Neuronal stem cell (in vitro differentiated cells): ENCODE data around the gene COG3.

Experiments used
- DNase-seq: peaks from one replicate; pipeline ENCODE4 v3.0.0-alpha.2; 2013; ENCODE audit warnings: low spot score
- H2AFZ ChIP-seq: one replicate; pipeline ENCODE4 v1.6.1; 2013; ENCODE audit warnings: mild to moderate bottlenecking, low read length, inconsistent platforms
- H2AK5ac ChIP-seq: 2 replicates; pipeline ENCODE4 v1.6.1; 2013; ENCODE audit warnings: low read depth, mild to moderate bottlenecking, inconsistent platforms, low read length, moderate library complexity, mixed read lengths
- H2BK120ac ChIP-seq: 2 replicates; pipeline ENCODE4 v1.6.1; 2013; ENCODE audit warnings: low read depth, mild to moderate bottlenecking, inconsistent platforms, low read length, moderate library complexity, mixed read lengths
- H2BK12ac ChIP-seq: one replicate; pipeline ENCODE4 v1.6.1; 2013; ENCODE audit warnings: low read length, inconsistent platforms
- H2BK15ac ChIP-seq: 2 replicates; pipeline ENCODE4 v1.6.1; 2013; ENCODE audit warnings: mild to moderate bottlenecking, low read length, inconsistent platforms, mixed read lengths
- H2BK5ac ChIP-seq: one replicate; pipeline ENCODE4 v1.6.1; 2013; ENCODE audit warnings: inconsistent platforms, mild to moderate bottlenecking, low read length, moderate library complexity
- H3K14ac ChIP-seq: one replicate; pipeline ENCODE4 v1.6.1; 2013; ENCODE audit warnings: low read length, inconsistent platforms
- H3K18ac ChIP-seq: 2 replicates; pipeline ENCODE4 v1.6.1; 2013; ENCODE audit warnings: low read length, inconsistent platforms
- H3K23ac ChIP-seq: 2 replicates; pipeline ENCODE4 v1.6.1; 2013; ENCODE audit warnings: low read depth, mild to moderate bottlenecking, mixed read lengths, low read length, inconsistent platforms; ENCODE audit not compliant: poor library complexity
- H3K27ac ChIP-seq: replicated peaks from 3 replicates; pipeline ENCODE4 v1.5.1; 2013; ENCODE audit warnings: low read length, inconsistent platforms
- H3K27me3 ChIP-seq, 3 experiments: 2 replicates each; pipeline ENCODE4 v1.6.1; 2013; ENCODE audit warnings: low read length in 3 of 3, mild to moderate bottlenecking in 2 of 3, inconsistent platforms in 1 of 3, low read depth in 1 of 3, mixed read lengths in 1 of 3, moderate library complexity in 1 of 3; ENCODE audit not compliant: control insufficient read depth in 3 of 3, insufficient read depth in 3 of 3
- H3K36me3 ChIP-seq, 2 donors: replicated peaks in 1 of 2; 2 replicates each; pipeline ENCODE4 v1.6.1; 2013; ENCODE audit warnings: low read length in 2 of 2; ENCODE audit not compliant: control insufficient read depth in 2 of 2, insufficient read depth in 2 of 2
- H3K4ac ChIP-seq: 2 replicates; pipeline ENCODE4 v1.6.1; 2013; ENCODE audit warnings: inconsistent platforms, mild to moderate bottlenecking, low read length, moderate library complexity
- H3K4me1 ChIP-seq, 2 donors: 1 replicate in 1 of 2; 2 replicates in 1 of 2; pipeline ENCODE4 v1.6.1; 2013; ENCODE audit warnings: low read length in 2 of 2, low read depth in 1 of 2; ENCODE audit not compliant: control insufficient read depth in 2 of 2, insufficient read depth in 1 of 2
- H3K4me2 ChIP-seq: one replicate; pipeline ENCODE4 v1.6.1; 2013; ENCODE audit warnings: mild to moderate bottlenecking, low read length, inconsistent platforms; ENCODE audit not compliant: insufficient read depth, poor library complexity, severe bottlenecking
- H3K4me3 ChIP-seq, 2 donors: 2 replicates each; pipeline ENCODE4 v1.5.1; 2013; ENCODE audit warnings: low read length in 2 of 2, mild to moderate bottlenecking in 2 of 2, inconsistent platforms in 1 of 2, moderate library complexity in 1 of 2
- H3K79me1 ChIP-seq: one replicate; pipeline ENCODE4 v1.6.1; 2013; ENCODE audit warnings: low read depth, mild to moderate bottlenecking, inconsistent platforms, low read length, moderate library complexity
- H3K9ac ChIP-seq: one replicate; pipeline ENCODE4 v1.6.1; 2013; ENCODE audit warnings: mild to moderate bottlenecking, low read depth, low read length, inconsistent platforms; ENCODE audit not compliant: poor library complexity
- H3K9me3 ChIP-seq, 2 donors: replicated peaks in 1 of 2; 2 replicates each; pipeline versions ENCODE3 to v1.6.1; 2013; ENCODE audit warnings: low read length in 2 of 2, mild to moderate bottlenecking in 2 of 2, inconsistent platforms in 1 of 2, low read depth in 1 of 2, mixed read lengths in 1 of 2, moderate library complexity in 1 of 2; ENCODE audit not compliant: control insufficient read depth in 2 of 2, insufficient read depth in 1 of 2
- H4K8ac ChIP-seq: one replicate; pipeline ENCODE4 v1.6.1; 2013; ENCODE audit warnings: low read depth, mild to moderate bottlenecking, inconsistent platforms, low read length, moderate library complexity
- H4K91ac ChIP-seq: one replicate; pipeline ENCODE4 v1.6.1; 2013; ENCODE audit warnings: low read length, low read depth, mild to moderate bottlenecking, inconsistent platforms; ENCODE audit not compliant: poor library complexity
- WGBS, 2 donors: extraction: QIAGEN DNeasy Blood & Tissue Kit; methylation state at CpG; one replicate each; pipeline ENCODE4 v1.1.7; 2013; ENCODE audit warnings: missing lambda C conversion rate in 2 of 2, mixed read lengths in 1 of 2; ENCODE audit not compliant: insufficient read length in 2 of 2, insufficient replicate concordance in 1 of 2; ENCODE audit errors: extremely low coverage in 2 of 2; 5-methylcytosine and 5-hydroxymethylcytosine counted together

Gene COG3

DNA sequence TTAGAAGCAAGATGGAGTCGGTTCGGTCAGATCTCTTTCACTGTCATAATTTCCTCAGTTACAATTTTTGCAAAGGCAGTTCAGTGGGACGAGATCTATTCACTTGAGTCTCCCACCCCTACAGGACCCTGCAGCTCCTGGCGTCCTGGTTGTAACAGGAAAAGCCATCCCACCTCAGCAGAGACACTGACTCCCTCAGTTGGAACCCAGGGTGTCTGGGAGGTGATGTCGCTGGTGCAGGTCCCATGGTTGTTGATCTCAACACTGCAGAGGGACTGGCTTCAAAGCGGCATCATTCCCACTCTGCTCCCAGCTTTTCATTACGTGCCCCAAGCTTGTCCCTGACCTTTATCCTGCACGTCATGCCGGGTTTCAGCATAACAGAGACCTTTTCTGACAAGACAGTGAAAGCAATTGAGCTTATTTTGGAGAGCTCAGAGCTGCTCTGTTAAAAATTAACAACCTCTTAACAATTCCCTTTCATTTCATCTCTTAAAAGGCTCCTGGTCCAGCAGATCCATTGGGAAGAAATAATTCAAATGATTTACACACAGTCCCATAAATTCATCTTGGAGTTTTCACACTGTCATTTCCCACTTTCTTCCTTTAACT, 17.6 kb upstream of the COG3 start:
- Histone ChIP-seq H2AFZ (peak overlapping the region; percentile 45), H2AK5ac (no peak overlapping the region), H2BK120ac (no peak overlapping the region), H3K23ac (no peak overlapping the region), H3K79me1 (no peaks in the 10 kb centered on the region), H3K9me3 (no peaks in the 10 kb centered on the region), H3K27me3 (peaks cover 0 to 17% (median 0%) of the 10 kb centered on the region in 3 experiments), H2BK15ac (no peak overlapping the region), H3K36me3 (no peaks in the 10 kb centered on the region), H3K27ac (no peak overlapping the region), H4K8ac (no peak overlapping the region), H3K4ac (no peak overlapping the region), H3K4me3 (no peak overlapping the region), H3K14ac (no peak overlapping the region), H3K18ac (no peak overlapping the region), H4K91ac (no peak overlapping the region), H3K4me2 (no peak overlapping the region), H2BK12ac (no peak overlapping the region), H3K9ac (no peak overlapping the region), H2BK5ac (no peak overlapping the region), H3K4me1 (peaks cover 0 to 3% of the 10 kb centered on the region in 2 donors)
- WGBS, 2 donors, result no CpG with 5 or more reads among the region's 9 CpGs
- DNase-seq, result no peak

DNA sequence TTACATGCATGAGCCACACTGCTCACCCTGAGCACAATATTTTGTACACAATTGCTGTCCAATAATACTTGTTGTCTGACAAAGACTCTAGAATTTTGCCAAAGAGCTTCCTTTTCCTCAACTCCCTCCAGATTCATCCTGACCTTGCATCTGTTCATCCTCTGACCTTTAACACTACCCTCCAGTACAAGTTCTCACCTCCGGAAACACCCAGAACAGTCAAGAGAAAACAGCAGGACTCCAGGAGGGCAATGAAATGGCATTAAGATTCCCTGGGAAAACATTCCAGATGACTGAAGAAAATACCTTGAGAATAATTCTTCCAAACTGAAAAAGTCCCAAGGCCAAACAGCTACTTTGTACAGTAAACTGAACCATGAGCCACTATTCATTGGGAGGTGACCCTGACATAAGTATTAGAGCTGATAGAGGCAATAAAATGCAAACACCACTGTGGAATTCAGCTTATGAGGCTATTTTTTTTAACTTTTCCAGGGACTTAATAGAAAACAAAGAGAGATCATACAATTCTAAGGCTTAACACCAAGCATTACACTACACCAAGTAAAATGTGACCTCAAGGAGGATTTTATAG, 15.7 kb upstream of the COG3 start:
- H2BK5ac ChIP-seq, result no peak overlapping the region
- no peaks in the 10 kb centered on the region for H3K36me3 ChIP-seq
- H3K9ac ChIP-seq, result no peak overlapping the region
- no peak overlapping the region for H2AK5ac ChIP-seq
- peak overlapping the region; percentile 11 for H3K4me2 ChIP-seq
- WGBS, 2 donors, result no CpG with 5 or more reads among the region's 1 CpG
- H2BK12ac ChIP-seq, result no peak overlapping the region
- H4K8ac ChIP-seq, result no peak overlapping the region
- no peak overlapping the region for H3K27ac ChIP-seq
- H3K14ac ChIP-seq, result no peak overlapping the region
- no peak overlapping the region for H2BK15ac ChIP-seq
- H3K9me3 ChIP-seq, result no peaks in the 10 kb centered on the region
- no peak for DNase-seq
- H3K4me1 ChIP-seq, result peaks cover 0 to 3% of the 10 kb centered on the region in 2 donors
- no peak overlapping the region for H3K18ac ChIP-seq
- no peak overlapping the region for H2AFZ ChIP-seq
- H3K79me1 ChIP-seq, result no peaks in the 10 kb centered on the region
- H2BK120ac ChIP-seq, result no peak overlapping the region
- no peak overlapping the region for H3K23ac ChIP-seq
- peaks cover 0 to 17% (median 0%) of the 10 kb centered on the region in 3 experiments for H3K27me3 ChIP-seq
- H3K4ac ChIP-seq, result no peak overlapping the region
- no peak overlapping the region for H3K4me3 ChIP-seq
- no peak overlapping the region for H4K91ac ChIP-seq

DNA sequence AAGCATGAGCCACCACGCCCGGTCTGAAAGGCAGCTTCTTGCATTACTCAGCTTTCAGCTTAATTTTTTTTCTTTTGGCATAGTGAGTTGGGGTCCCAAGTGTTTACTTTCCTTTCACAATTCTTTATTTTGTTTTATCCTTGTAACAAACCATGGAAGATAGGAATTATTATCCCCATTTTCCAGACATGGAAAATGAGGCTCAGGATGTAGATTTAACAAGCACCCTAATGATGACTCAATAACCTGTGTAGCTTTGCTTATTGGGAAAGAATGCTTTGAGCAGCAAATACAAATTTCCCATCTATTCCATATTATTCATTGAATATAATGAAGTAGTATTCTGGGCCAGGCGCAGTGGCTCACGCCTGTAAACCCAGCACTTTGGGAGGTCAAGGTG, 13.5 kb upstream of the COG3 start:
- no peak for DNase-seq
- H3K18ac ChIP-seq, result no peak overlapping the region
- no peak overlapping the region for H3K9ac ChIP-seq
- H3K79me1 ChIP-seq, result no peaks in the 10 kb centered on the region
- no peak overlapping the region for H3K4me3 ChIP-seq
- no peak overlapping the region for H3K4me2 ChIP-seq
- H2BK15ac ChIP-seq, result no peak overlapping the region
- H2BK5ac ChIP-seq, result no peak overlapping the region
- H3K14ac ChIP-seq, result no peak overlapping the region
- H3K27me3 ChIP-seq, result peaks cover 0 to 8% (median 0%) of the 10 kb centered on the region in 3 experiments
- H2AK5ac ChIP-seq, result no peak overlapping the region
- H2AFZ ChIP-seq, result no peak overlapping the region
- no peaks in the 10 kb centered on the region for H3K9me3 ChIP-seq
- H3K4me1 ChIP-seq, result peaks cover 0 to 3% of the 10 kb centered on the region in 2 donors
- H3K36me3 ChIP-seq, result no peaks in the 10 kb centered on the region
- no peak overlapping the region for H3K27ac ChIP-seq
- H3K4ac ChIP-seq, result no peak overlapping the region
- no peak overlapping the region for H4K8ac ChIP-seq
- H4K91ac ChIP-seq, result no peak overlapping the region
- H2BK12ac ChIP-seq, result no peak overlapping the region
- H3K23ac ChIP-seq, result no peak overlapping the region
- H2BK120ac ChIP-seq, result no peak overlapping the region
- no CpG with 5 or more reads among the region's 4 CpGs for WGBS, 2 donors

DNA sequence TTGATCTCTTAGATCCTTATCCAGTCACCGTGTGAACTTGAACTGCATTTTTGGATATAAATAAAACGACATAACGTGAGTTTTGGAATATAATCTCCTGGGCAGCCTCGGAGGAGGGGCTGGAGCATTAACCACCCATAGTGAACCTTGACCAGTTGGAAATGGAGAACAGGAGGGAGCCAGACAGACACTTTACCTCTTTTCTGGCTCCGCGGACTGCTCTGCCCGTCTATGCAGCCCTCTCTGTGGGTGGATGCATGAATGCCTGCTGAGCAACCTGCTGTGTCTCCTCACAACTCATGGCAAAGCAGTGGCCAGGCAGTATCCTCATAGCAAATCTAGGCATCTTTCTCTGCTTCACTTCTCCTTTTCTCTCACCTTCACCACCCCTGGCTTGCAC, 10.5 kb upstream of the COG3 start:
- Histone ChIP-seq H2BK5ac (no peak overlapping the region), H3K23ac (no peak overlapping the region), H2BK120ac (no peak overlapping the region), H3K4me1 (no peaks in the 10 kb centered on the region), H4K8ac (peak overlapping the region; percentile 25), H3K9me3 (no peaks in the 10 kb centered on the region), H3K27me3 (no peaks in the 10 kb centered on the region), H3K18ac (no peak overlapping the region), H2BK15ac (no peak overlapping the region), H3K14ac (no peak overlapping the region), H3K4me3 (no peak overlapping the region), H3K4me2 (no peak overlapping the region), H3K36me3 (no peaks in the 10 kb centered on the region), H2AFZ (peak overlapping the region; percentile 23), H4K91ac (no peak overlapping the region), H3K4ac (no peak overlapping the region), H3K79me1 (no peaks in the 10 kb centered on the region), H2BK12ac (no peak overlapping the region), H3K9ac (no peak overlapping the region), H2AK5ac (no peak overlapping the region), H3K27ac (no peak overlapping the region)
- no peak for DNase-seq
- no CpG with 5 or more reads among the region's 7 CpGs for WGBS, 2 donors
